ENCODE data around the gene CCN5.

The CCN5 gene

DNA sequence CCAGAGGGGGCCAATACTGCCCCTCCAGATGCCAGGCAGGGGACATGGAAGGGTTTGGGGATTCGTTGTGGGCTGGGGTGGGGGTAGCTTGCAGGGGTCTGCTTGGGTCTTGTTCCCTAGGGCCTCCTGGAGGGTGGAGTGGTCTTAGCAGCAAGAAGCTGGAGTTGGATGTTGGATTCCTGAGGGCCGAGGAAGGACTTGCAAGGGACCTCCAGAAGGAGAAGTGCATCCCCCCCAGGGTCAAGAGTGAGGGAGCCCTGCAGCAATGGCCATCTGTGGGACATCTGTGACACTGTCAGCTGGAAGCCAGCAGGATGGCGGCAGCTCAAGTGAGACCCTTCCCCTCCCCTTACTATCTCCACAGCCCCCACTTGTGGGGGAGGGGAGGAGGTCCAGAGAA lies 25.4 kb upstream of the CCN5 start:
- H3K4me3 ChIP-seq (ENCODE audit: low read depth, low read length): no peak overlapping the region
- TF ChIP-seq, protein P1, sequence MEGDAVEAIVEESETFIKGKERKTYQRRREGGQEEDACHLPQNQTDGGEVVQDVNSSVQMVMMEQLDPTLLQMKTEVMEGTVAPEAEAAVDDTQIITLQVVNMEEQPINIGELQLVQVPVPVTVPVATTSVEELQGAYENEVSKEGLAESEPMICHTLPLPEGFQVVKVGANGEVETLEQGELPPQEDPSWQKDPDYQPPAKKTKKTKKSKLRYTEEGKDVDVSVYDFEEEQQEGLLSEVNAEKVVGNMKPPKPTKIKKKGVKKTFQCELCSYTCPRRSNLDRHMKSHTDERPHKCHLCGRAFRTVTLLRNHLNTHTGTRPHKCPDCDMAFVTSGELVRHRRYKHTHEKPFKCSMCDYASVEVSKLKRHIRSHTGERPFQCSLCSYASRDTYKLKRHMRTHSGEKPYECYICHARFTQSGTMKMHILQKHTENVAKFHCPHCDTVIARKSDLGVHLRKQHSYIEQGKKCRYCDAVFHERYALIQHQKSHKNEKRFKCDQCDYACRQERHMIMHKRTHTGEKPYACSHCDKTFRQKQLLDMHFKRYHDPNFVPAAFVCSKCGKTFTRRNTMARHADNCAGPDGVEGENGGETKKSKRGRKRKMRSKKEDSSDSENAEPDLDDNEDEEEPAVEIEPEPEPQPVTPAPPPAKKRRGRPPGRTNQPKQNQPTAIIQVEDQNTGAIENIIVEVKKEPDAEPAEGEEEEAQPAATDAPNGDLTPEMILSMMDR (IDR thresholded peaks at IDR 0.05; ENCODE audit: low read depth, low read length): no peak
- no peak for TF ChIP-seq POLR2A (IDR thresholded peaks at IDR 0.05; ENCODE audit: extremely low read depth, insufficient read length)
- TF ChIP-seq MYC (IDR thresholded peaks at IDR 0.05; ENCODE audit: low read depth, low read length): no peak
- TF ChIP-seq, protein P2, sequence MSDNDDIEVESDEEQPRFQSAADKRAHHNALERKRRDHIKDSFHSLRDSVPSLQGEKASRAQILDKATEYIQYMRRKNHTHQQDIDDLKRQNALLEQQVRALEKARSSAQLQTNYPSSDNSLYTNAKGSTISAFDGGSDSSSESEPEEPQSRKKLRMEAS (IDR thresholded peaks at IDR 0.05; ENCODE audit: low read depth, low read length): no peak
- no peak for DNase-seq (ENCODE audit: low read depth)

DNA sequence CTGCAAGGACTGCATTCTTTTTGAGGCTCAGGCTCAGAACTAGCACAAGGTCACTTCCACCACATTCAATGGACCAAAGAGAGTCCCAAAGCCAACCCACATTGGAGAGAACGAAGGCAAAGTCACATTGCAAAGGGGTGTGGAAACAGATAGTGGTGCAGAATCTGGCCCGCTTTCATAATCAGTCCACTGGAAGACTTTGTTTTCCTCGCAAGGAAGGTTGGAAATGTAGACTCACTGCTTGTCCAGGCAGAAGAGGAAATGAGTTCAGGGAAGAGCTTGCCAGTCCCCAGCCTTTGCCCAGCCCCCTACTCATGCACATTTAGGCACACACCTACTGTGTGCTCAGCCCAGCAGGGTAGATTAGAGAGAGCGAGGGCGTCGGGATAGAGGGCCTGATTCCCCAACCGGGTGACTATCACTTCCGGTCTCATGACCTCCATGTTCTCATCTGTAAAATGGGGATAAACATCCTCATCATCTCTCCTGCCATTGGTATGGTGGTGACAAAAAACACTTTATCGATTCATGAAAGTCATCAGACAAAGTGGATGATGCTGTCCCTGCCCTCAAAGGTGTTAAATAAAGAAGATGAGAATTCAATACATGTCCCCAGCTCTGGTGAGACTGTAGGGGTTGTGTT lies 24.3 kb upstream of the CCN5 start:
- H3K4me3 ChIP-seq (ENCODE audit: low read depth, low read length): no peak overlapping the region
- DNase-seq (ENCODE audit: low read depth): no peak
- TF ChIP-seq, protein P1 (IDR thresholded peaks at IDR 0.05; ENCODE audit: low read depth, low read length): no peak
- TF ChIP-seq MYC (IDR thresholded peaks at IDR 0.05; ENCODE audit: low read depth, low read length): no peak
- TF ChIP-seq POLR2A (IDR thresholded peaks at IDR 0.05; ENCODE audit: extremely low read depth, insufficient read length): no peak
- TF ChIP-seq, protein P2 (IDR thresholded peaks at IDR 0.05; ENCODE audit: low read depth, low read length): no peak

DNA sequence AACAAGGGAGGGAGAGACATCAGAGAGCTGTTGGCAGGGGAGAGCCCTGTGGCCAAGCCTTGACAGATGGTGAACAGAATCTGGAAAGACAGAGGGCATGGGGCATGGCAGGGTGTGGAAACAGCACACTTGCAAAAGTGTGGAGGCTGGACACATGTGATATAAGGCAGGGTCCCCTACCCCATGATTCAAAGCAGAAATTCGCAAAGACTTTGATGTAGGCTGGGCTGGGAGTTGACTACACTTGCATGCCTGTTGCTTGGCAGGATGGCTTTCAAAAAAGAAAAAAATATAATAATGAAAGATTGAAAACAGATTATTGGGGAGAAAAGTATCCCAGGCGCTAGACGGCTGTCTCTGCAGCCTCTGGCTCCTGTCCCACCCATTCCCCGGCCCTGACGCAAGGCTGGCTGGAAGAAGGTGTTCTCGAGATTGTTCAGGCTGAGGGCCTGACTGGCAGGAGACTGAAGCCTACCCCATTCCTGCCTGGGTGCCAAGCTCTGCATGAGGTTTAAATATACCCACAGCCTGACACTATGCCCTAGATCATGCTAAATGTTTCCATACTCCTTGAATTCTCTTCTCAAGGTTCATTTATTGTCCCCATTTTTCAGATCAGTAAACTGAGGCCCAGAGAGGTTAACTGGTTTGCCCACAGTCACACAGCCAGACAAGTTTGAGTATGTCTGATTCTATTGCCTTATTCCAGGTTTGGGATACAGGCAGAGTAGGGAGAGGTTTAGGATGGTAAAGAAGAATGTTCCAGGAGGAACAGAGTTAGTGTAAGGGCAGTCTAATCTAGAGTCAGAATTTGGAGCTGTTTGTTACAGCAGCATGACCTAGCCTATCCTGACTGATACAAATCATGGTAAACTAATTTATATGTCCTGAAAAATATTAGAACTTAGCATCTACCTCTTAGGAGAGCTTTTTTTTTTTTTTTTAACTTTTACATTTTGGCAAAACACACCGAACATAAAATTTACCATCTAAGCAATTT lies 23.4 kb upstream of the CCN5 start:
- no peak for DNase-seq (ENCODE audit: low read depth)
- TF ChIP-seq, protein P2 (IDR thresholded peaks at IDR 0.05; ENCODE audit: low read depth, low read length): no peak
- TF ChIP-seq, protein P1 (IDR thresholded peaks at IDR 0.05; ENCODE audit: low read depth, low read length): no peak
- TF ChIP-seq MYC (IDR thresholded peaks at IDR 0.05; ENCODE audit: low read depth, low read length) (no peak), POLR2A (IDR thresholded peaks at IDR 0.05; ENCODE audit: extremely low read depth, insufficient read length) (no peak)

DNA sequence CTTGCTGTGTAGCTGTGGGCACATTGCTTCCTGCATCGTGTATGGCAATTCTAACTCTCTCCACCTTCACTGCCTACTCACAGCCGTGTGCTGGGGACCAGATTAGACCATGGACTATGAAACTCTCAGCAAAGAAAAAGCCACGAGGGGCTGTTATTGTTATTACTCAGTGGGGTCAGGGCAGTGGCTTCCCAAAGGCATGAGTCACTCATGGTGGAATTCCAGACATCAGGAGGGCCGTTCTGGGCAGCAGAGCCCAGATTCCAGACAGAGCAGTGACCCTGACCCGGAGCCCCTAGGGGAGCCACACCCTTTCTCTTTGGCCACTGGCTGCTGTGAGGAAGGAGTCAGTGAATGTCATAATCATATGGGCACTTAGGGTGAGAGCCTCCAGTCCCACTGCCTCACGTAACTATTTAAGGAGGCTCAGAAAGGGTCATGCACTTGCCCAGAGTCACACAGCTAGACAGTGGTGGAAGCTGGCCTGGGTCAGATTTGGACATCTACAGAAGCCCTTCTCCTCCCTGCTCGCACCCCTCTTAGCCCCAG lies 22.2 kb upstream of the CCN5 start:
- no peak for TF ChIP-seq MYC (IDR thresholded peaks at IDR 0.05; ENCODE audit: low read depth, low read length)
- no peak overlapping the region for H3K4me3 ChIP-seq (ENCODE audit: low read depth, low read length)
- no peak for DNase-seq (ENCODE audit: low read depth)

More for the DNA sequence above, 23.4 kb upstream of the CCN5 start:
- no peak overlapping the region for H3K4me3 ChIP-seq (ENCODE audit: low read depth, low read length)

DNA sequence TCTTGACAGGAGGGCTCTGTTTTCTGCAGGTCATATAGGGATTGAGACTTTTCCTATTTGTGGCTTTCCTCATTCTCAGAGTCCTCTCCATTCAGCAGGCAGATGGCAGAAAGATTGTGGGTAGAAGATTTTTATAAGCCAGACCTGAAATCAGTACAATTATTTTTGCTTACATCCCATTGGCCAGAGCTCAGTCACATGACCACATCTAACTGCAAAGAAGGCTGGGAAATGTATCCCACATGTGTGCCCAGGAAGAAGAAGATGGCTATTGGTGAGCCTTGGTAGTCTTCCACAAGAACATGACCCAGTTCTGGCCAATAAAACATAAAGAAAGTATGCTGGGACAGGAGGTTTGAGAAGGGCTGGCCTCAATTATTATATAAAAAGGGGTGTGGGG lies 21.5 kb upstream of the CCN5 start:
- no peak for TF ChIP-seq MYC (IDR thresholded peaks at IDR 0.05; ENCODE audit: low read depth, low read length)
- TF ChIP-seq, protein P2 (IDR thresholded peaks at IDR 0.05; ENCODE audit: low read depth, low read length): no peak
- TF ChIP-seq, protein P1 (IDR thresholded peaks at IDR 0.05; ENCODE audit: low read depth, low read length): no peak
- no peak for TF ChIP-seq POLR2A (IDR thresholded peaks at IDR 0.05; ENCODE audit: extremely low read depth, insufficient read length)
- DNase-seq (ENCODE audit: low read depth): no peak

DNA sequence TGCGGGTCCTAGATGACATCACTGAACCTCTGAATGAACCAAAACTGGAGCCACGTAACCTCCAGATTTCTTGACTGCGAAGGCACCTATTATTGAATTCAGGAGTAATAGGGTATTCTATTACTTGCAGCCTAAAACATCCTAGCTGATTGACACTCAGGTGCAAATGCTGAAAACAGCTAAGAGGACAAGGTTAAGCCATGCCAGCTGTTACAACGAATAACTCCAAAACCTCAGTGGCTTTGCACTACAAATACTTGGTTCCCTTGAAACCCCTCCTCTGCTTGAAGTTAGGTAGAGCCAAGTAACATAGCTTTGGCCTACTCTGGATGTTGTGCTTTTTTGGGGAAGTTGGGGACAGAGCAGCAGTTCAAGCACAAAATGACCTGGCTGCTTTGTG lies 21.0 kb upstream of the CCN5 start:
- no peak for DNase-seq (ENCODE audit: low read depth)
- TF ChIP-seq, protein P2 (IDR thresholded peaks at IDR 0.05; ENCODE audit: low read depth, low read length): no peak
- TF ChIP-seq, protein P1 (IDR thresholded peaks at IDR 0.05; ENCODE audit: low read depth, low read length): no peak
- no peak for TF ChIP-seq MYC (IDR thresholded peaks at IDR 0.05; ENCODE audit: low read depth, low read length)
- no peak for TF ChIP-seq POLR2A (IDR thresholded peaks at IDR 0.05; ENCODE audit: extremely low read depth, insufficient read length)
- no peak overlapping the region for H3K4me3 ChIP-seq (ENCODE audit: low read depth, low read length)

More for the DNA sequence above, 21.5 kb upstream of the CCN5 start:
- H3K4me3 ChIP-seq (ENCODE audit: low read depth, low read length): no peak overlapping the region
